Left ventricle myocardium superior (tissue), 1 donor: ENCODE results near the gene OSCP1. TPM values are rescaled to one million over a fixed set of nuclear protein-coding genes. Genes with fewer than 3 reads are reported as not detected.

Experiments
- ATAC-seq: fragments of 200-7000 bp; cut with Tn5 transposase; one replicate; pipeline ENCODE4 v1.9.1; 2020; ENCODE audit warnings: mild to moderate bottlenecking, moderate library complexity
- DNase-seq: peaks from one replicate; pipeline ENCODE4 v3.0.0-alpha.2; 2020
- intact Hi-C: fragments of 100-400 bp; cut with micrococcal nuclease; formaldehyde crosslinking; loops from one replicate; pipeline ENCODE4 v1.11.0; 2022
- total RNA-seq: library from RNA; stranded (reverse); fragmentation: NEBNext Ultra II Directional; extraction: Animal tissue kit (Norgen Biotek cat#: 25700); gene quantifications from one replicate; pipeline ENCODE4 v1.2.1, GENCODE V29; 2021
- donor health status: DM: no; HTN: yes; CAD: no; lungs with severe emphysema.

Gene OSCP1
- total RNA-seq, 1 donor from 2014 or later, result 3.8 TPM

DNA sequence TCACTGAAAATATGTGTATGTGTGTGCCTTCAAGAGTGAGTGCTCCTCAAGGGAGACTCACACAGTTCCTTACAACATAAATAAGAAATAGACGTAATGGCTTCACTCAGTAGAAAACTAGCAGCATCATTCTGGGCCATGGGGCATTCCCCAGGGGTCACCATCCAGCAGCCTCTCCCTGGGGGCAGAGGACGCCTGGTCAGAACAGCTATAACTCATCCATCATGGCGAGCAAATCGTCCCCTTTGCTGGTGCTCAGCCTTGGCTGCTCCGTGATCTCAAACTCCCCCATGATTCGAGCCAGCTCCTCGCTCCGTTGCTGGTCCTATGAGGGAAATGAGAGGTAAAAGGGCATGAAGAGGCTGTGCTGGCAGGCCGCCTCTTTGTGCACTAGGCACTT, 32.3 kb downstream of the OSCP1 start:
- ATAC-seq (no peak), DNase-seq (no peak)
- intact Hi-C loops, result loop anchor here (10.0 kb wide), 1 partner anchor 323 kb away; no protein-coding TSS in a partner anchor

GRCh38 chr1:36415661-36416326, 34.5 kb downstream of the OSCP1 start:
- intact Hi-C loops, result loop anchor here (10.0 kb wide), 1 partner anchor 321 kb away; no protein-coding TSS in a partner anchor
- DNase-seq (no peak), ATAC-seq (no peak)

DNA sequence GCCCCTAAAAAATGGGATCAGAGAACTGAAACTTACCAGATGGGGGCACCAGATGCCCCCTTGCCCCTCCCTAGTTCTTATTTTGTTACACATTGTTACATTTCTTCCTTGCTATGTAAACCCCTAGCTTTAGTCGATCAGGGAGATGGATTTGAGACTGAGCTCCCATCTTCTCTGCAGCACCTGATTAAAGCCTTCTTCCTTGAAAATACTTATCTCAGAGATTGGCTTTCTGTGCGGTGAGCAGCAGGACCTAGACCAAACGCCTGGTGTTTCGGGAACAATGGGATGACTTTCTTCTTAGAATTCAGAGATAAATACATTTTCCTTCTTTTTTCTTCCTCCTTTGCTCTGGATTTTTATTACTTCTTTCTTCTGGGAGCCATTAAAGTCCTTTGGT, 35.9 kb downstream of the OSCP1 start:
- no peak for DNase-seq
- no peak for ATAC-seq
- intact Hi-C loops, result loop anchor here (10.0 kb wide), 1 partner anchor 320 kb away; no protein-coding TSS in a partner anchor

DNA sequence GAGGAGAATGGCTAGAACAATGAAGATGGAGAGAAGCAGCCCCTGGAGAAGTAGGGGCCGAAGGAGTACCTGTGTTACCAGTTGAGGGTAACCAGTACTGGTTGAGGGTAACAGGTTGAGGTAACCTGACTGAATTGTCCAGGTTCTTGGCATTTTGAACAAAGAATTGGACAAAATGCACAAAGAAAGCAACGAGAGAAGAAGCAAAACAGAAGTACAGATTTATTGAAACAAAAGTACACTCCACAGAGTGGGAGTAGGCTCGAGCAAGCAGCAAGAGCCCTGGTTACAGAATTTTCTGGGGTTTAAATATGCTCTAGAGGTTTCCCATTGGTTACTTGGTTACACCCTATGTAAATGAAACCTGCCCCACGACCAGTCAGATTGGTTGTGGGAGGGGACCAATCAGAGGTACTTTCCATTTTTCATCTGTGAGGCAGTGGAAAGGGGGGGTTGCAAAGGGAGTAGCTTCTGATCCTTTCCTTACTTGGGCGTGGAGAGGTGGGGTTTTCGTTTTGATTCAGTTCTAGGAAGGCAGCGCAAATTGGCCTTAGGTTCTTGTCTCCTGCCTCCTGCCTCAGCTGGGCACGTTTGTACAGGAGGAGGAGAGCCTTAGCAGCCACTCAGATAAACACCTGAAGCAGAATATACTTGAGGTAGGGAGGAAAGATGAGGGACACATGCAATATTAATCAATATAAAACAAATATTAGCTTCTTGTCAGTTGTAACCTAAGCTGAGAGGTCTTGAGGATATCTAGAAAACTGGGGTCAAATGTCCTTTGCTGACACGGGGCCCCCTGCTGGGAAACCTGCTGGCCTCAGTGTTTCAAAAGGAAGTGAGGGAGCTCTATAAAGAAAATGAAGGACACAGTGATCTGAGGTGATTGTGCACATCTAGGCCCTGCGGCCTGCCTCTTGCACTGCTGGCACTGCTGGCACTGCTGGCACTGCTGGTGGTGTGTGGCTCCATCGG, 38.3 kb downstream of the OSCP1 start:
- DNase-seq (no peak), ATAC-seq (no peak)
- intact Hi-C loops, result loop anchor here (10.0 kb wide), 1 partner anchor 317 kb away; no protein-coding TSS in a partner anchor

- no peak for DNase-seq
- intact Hi-C loops, result no loop called here
- ATAC-seq, result no peak
Observed at GRCh38 chr1:36408479-36408878, 41.8 kb downstream of the OSCP1 start.

DNA sequence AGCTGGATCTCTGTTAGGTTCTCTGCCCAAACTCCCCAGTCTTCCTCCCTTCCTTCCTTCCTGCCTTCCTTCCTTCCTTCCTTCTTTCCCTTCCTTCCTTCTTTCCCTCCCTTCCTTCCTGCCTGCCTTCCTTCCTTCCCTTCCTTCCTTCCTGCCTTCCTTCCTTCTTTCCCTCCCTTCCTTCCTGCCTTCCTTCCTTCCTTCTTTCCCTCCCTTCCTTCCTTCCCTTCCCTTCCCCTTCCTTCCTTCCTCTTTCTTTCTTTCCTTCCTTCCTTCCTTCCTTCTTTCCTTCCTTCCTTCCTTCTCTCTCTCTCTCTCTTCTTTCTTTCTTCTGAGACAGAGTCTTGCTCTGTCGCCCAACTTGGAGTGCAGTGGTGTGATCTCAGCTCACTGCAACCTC, 43.8 kb downstream of the OSCP1 start:
- DNase-seq (no peak), ATAC-seq (no peak)
- intact Hi-C loops, result no loop called here

GRCh38 chr1:36402504-36402890, 47.8 kb downstream of the OSCP1 start:
- intact Hi-C loops, result no loop called here

GRCh38 chr1:36401602-36402503, 48.4 kb downstream of the OSCP1 start:
- no peak for ATAC-seq
- intact Hi-C loops, result no loop called here
- no peak for DNase-seq

More at GRCh38 chr1:36402504-36402890, 47.8 kb downstream of the OSCP1 start:
- ATAC-seq (no peak), DNase-seq (no peak)

DNA sequence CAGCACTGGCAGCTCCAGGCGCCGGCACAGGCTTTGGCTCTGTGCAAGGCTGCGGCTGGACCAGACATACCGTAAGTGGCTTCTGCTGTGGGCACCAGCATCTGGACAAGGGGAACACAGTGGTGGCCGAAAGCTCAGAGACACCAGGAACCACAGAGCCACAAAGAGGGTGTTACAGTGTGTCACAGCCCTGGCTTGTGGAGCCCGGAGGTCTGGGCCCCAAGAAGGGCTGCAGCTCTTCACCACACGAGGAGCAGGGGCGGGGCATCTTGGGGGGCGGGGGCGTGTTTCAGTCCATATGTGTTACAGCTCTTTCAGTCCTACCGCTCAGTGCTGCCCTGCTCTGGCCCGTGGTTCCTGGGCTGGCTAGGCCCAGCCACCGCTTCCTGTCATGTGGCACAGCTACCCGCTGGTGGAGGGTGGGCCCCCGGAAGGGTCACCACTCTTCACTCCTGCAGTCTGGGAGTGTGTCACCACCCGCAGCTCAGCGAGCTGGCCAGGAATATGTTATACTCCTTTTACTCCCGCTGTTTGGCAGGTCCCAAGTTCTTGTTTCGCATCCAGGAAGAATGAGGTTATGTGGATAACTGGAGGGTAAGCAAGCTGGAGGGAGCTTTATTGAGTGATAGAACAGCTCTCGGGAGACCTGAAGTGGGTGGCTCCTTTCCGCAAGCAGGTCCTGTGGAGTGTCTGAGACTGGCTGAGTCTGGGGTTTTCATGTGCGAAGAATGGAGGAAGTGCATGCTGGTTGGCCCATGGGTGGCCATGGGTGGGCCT, 49.2 kb downstream of the OSCP1 start:
- DNase-seq (peak; percentile 84), ATAC-seq (peak; percentile 49)
- intact Hi-C loops, result no loop called here

DNA sequence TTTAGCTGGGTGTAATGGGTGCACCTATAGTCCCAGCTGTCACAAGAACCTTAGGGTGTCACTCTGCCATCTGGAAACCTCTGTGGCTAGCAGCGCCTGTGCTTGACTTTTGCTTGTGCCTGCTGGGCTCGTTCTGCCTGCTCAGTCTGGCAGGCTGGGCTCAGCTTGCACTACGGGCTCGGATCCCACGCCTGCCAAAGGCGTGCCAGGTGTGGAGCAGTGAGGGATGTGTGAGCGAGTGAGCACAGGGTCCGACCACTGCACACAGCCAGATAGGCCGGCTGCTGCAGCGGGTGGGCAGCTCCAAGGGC, 49.8 kb downstream of the OSCP1 start:
- intact Hi-C loops, result no loop called here
- DNase-seq, result no peak
- ATAC-seq, result no peak

GRCh38 chr1:36398370-36398977, 51.8 kb downstream of the OSCP1 start:
- ATAC-seq (no peak), DNase-seq (no peak)
- intact Hi-C loops, result no loop called here

GRCh38 chr1:36397378-36398230, 52.6 kb downstream of the OSCP1 start, which contains the start of gene LSM10:
LSM10 (minus strand) TSS chr1:36397908; CDS start chr1:36394129, 3,779 bp downstream.
- peak; percentile 97 for ATAC-seq
- peak; percentile 95 for DNase-seq
- intact Hi-C loops, result no loop called here

- intact Hi-C loops, result no loop called here
- peak; percentile 62 for ATAC-seq
- no peak for DNase-seq
Observed at GRCh38 chr1:36397083-36397377, 53.2 kb downstream of the OSCP1 start.

DNA sequence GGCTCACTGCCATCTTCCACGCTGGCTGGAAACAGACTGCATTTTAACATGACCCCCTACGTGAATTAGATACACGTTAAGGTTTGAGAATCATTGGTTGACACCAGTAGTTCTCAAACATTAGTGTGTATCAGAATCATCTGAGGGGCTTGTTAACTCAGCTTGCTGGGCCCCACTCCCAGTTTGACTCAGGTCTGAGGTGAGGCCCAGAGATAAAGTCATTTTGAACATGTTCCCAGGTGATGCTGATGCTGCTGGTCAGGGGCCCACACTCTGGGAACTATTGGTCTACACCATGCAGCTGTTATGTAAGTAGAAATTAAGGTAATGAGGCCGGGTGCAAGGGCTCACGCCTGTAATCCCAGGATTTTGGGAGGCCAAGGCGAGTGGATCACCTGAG, 53.9 kb downstream of the OSCP1 start:
- no peak for ATAC-seq
- intact Hi-C loops, result no loop called here
- no peak for DNase-seq

GRCh38 chr1:36393686-36394085, 56.6 kb downstream of the OSCP1 start:
- no peak for ATAC-seq
- intact Hi-C loops, result no loop called here
- no peak for DNase-seq

DNA sequence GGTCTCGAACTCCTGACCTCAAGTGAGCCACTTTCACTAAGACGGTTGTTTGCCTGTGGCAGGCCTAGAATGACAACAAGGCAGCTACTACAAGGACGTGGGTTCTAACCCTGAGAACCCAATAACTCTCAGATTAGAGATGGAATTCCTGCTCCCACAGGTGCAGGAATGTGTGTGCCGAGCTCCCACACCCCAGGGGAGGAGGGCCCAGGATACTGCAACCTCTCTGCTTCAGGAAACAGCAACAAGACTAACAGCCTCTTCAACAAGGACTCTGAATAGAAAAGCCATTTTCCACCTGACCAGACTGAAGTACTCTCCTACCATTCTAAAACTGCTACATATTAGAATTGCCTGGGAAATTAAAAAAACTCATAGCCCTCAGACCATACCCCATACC, 57.4 kb downstream of the OSCP1 start:
- ATAC-seq (no peak), DNase-seq (no peak)
- intact Hi-C loops, result no loop called here

- intact Hi-C loops, result no loop called here
- DNase-seq, result no peak
- ATAC-seq, result no peak
Observed at GRCh38 chr1:36391271-36391670, 59.0 kb downstream of the OSCP1 start.
